OCI-LY3 (cell line): ENCODE measurements around the gene CXXC5.

ENCODE experiments used
- H2AFZ ChIP-seq: fragments of 200-600, 300-600 bp; shearing (Covaris generic); 2 replicates; pipeline ENCODE4 v1.6.0; 2014; ENCODE audit warnings: antibody characterized with exemption, low read depth, low read length
- H3K27ac ChIP-seq: fragments of 200-600, 300-600 bp; sonication (generic); 2 replicates; pipeline ENCODE4 v1.5.1; 2014; ENCODE audit warnings: mild to moderate bottlenecking, low read length, moderate library complexity, mixed read lengths
- H3K27me3 ChIP-seq: fragments of 200-600, 300-600 bp; sonication (generic); 2 replicates; pipeline ENCODE4 v1.6.1; 2014; ENCODE audit warnings: low read depth, low read length, mixed read lengths
- H3K36me3 ChIP-seq: fragments of 200-600, 300-600 bp; sonication (generic); replicated peaks from 2 replicates; pipeline ENCODE3; 2014; ENCODE audit warnings: low read depth, low read length, mixed read lengths
- H3K4me1 ChIP-seq: fragments of 300-600, 200-600 bp; sonication (generic); 2 replicates; pipeline ENCODE4 v1.6.1; 2014; ENCODE audit warnings: low read length, mixed read lengths
- H3K4me2 ChIP-seq: fragments of 200-600, 300-600 bp; sonication (generic); 2 replicates; pipeline ENCODE4 v1.6.1; 2014; ENCODE audit warnings: low read length, mixed read lengths
- H3K4me3 ChIP-seq: fragments of 300-600, 200-600 bp; sonication (generic); 2 replicates; pipeline ENCODE4 v1.5.1; 2014; ENCODE audit warnings: antibody characterized with exemption, mild to moderate bottlenecking, low read length, moderate library complexity
- H3K79me2 ChIP-seq: fragments of 300-600, 200-600 bp; shearing (Covaris generic); 2 replicates; pipeline ENCODE4 v1.6.1; 2014; ENCODE audit warnings: mild to moderate bottlenecking, low read length, mixed read lengths
- H3K9ac ChIP-seq: fragments of 300-600, 200-600 bp; shearing (Covaris generic); 2 replicates; pipeline ENCODE4 v1.6.0; 2014; ENCODE audit warnings: mild to moderate bottlenecking, low read length, moderate library complexity
- H3K9me3 ChIP-seq: fragments of 200-600, 300-600 bp; shearing (Covaris generic); 2 replicates; pipeline ENCODE4 v1.6.1; 2014; ENCODE audit warnings: low read length, mixed read lengths; ENCODE audit not compliant: insufficient read depth
- H4K20me1 ChIP-seq: fragments of 200-600, 300-600 bp; sonication (generic); 2 replicates; pipeline ENCODE4 v1.6.1; 2016; ENCODE audit warnings: low read length, mixed read lengths; ENCODE audit not compliant: insufficient read depth
- EZH2phosphoT487 ChIP-seq: fragments of 200-600 bp; shearing (Covaris generic); IDR thresholded peaks from 2 replicates; pipeline ENCODE4 v1.6.1; 2018; ENCODE audit warnings: antibody characterized with exemption, mixed run types, low read depth
- TF ChIP-seq, protein P1 (sequence below): fragments of 200-600, 300-600 bp; sonication (generic); IDR thresholded peaks from 2 replicates; pipeline ENCODE4 v1.5.1; 2014; ENCODE audit warnings: antibody characterized with exemption, low read length, low read depth

Gene CXXC5

DNA sequence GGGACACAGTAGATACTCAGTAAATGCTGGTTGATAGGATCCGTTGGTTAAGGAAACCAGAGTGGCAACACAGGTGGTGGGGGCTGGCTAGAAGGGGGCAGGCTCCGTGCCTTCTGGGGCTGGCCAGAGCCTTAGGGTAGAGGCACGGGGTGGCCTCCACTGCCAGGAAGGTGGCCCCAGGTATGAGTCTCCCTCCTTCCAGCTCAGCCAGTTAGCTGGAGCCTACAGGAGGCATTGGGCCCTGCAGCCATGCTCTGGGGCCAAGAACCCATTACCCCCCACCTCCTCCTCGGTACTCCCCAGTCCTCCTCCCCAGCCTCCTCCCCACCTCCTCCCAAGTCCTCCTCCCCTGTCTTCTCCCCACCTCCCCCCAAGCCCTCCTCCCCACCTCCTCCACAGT, 27.7 kb downstream of the CXXC5 start:
- Histone ChIP-seq H3K27ac (no peak overlapping the region), H3K79me2 (peaks cover 62% of the 10 kb centered on the region)

DNA sequence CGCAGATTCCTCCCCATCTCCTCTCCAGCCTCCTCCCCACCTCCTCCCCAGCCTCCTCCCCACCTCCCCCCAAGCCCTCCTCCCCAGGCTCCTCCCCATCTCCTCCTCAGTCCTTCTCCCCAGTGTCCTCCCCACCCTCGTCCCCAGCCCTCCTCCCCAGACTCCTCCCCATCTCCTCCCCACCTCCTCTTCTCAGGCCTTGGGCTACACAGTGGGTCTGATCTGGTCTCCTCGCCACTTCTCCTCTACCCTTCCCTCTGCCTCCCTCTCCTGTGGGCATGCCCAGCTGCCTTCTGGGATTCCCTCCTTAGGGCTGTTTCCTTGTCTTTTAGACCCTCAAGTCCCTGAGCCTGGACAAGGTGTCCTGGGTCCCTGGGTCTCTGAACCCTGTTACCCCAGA, 28.3 kb downstream of the CXXC5 start:
- H3K4me1 ChIP-seq: peaks cover 16% of the 10 kb centered on the region
- H3K9ac ChIP-seq: no peak overlapping the region
- H3K9me3 ChIP-seq: no peaks in the 10 kb centered on the region
- no peak overlapping the region for H3K27ac ChIP-seq
- TF ChIP-seq, protein P1, sequence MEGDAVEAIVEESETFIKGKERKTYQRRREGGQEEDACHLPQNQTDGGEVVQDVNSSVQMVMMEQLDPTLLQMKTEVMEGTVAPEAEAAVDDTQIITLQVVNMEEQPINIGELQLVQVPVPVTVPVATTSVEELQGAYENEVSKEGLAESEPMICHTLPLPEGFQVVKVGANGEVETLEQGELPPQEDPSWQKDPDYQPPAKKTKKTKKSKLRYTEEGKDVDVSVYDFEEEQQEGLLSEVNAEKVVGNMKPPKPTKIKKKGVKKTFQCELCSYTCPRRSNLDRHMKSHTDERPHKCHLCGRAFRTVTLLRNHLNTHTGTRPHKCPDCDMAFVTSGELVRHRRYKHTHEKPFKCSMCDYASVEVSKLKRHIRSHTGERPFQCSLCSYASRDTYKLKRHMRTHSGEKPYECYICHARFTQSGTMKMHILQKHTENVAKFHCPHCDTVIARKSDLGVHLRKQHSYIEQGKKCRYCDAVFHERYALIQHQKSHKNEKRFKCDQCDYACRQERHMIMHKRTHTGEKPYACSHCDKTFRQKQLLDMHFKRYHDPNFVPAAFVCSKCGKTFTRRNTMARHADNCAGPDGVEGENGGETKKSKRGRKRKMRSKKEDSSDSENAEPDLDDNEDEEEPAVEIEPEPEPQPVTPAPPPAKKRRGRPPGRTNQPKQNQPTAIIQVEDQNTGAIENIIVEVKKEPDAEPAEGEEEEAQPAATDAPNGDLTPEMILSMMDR: no peak
- no peak for TF ChIP-seq EZH2phosphoT487
- H2AFZ ChIP-seq: no peak overlapping the region
- H3K4me3 ChIP-seq: no peak overlapping the region
- H3K36me3 ChIP-seq: peaks cover 5% of the 10 kb centered on the region
- H3K79me2 ChIP-seq: peaks cover 57% of the 10 kb centered on the region
- no peaks in the 10 kb centered on the region for H3K27me3 ChIP-seq
- peaks cover 65% of the 10 kb centered on the region for H4K20me1 ChIP-seq
- H3K4me2 ChIP-seq: no peak overlapping the region

More for the DNA sequence above, 27.7 kb downstream of the CXXC5 start:
- Histone ChIP-seq H4K20me1 (peaks cover 66% of the 10 kb centered on the region), H3K4me2 (no peak overlapping the region), H3K9ac (no peak overlapping the region), H3K4me3 (no peak overlapping the region), H3K27me3 (no peaks in the 10 kb centered on the region), H2AFZ (no peak overlapping the region), H3K4me1 (peaks cover 22% of the 10 kb centered on the region), H3K36me3 (peaks cover 5% of the 10 kb centered on the region), H3K9me3 (peaks cover 1% of the 10 kb centered on the region; the same call in 1 of the 2 replicates)
- TF ChIP-seq, protein P1: no peak

DNA sequence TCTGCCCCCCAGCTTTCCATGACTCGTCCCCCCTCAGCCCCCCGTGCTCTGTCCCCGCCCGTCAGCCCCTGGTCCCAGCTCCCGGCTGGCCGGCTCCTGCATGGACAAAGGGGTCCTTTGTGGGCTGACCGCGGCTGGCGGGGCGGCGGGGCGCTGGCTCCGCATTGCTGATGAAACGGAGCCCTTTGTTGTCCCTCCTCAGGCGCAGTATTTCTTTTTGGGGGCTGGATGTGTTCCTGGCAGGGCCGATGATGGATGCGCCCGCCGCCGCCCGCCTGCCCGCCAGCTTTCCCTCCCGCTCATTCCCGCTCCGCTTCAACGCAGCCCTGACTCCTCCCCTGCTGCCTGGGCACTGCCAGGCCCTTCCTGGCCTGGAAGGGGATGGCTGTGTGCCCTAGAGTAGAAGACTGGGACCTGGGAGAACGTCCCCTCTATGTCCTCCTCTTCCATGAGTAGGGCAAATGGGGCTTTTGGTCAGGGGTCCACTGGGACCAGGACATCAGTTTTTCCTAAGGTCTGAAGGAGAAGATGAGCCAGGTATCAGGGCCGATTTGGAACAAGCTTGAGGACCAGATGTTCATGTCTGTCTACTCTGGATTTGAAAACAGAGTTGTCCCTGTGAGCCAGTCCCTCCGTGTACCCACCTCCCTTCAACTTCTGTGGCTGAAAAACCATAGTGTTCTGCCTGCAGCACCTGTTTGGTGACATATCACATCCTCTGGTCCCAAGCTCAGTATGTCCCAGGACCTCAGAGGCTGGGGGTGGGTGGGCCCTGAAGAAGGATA, 29.0 kb downstream of the CXXC5 start:
- Histone ChIP-seq H2AFZ (no peak overlapping the region), H3K36me3 (peaks cover 5% of the 10 kb centered on the region), H4K20me1 (peaks cover 66% of the 10 kb centered on the region), H3K4me2 (no peak overlapping the region), H3K9ac (no peak overlapping the region), H3K4me3 (no peak overlapping the region), H3K27ac (no peak overlapping the region), H3K4me1 (peaks cover 9% of the 10 kb centered on the region; the same call in 1 of the 2 replicates), H3K27me3 (no peaks in the 10 kb centered on the region), H3K79me2 (peaks cover 49% of the 10 kb centered on the region), H3K9me3 (no peaks in the 10 kb centered on the region)
- no peak for TF ChIP-seq EZH2phosphoT487
- TF ChIP-seq, protein P1: no peak

DNA sequence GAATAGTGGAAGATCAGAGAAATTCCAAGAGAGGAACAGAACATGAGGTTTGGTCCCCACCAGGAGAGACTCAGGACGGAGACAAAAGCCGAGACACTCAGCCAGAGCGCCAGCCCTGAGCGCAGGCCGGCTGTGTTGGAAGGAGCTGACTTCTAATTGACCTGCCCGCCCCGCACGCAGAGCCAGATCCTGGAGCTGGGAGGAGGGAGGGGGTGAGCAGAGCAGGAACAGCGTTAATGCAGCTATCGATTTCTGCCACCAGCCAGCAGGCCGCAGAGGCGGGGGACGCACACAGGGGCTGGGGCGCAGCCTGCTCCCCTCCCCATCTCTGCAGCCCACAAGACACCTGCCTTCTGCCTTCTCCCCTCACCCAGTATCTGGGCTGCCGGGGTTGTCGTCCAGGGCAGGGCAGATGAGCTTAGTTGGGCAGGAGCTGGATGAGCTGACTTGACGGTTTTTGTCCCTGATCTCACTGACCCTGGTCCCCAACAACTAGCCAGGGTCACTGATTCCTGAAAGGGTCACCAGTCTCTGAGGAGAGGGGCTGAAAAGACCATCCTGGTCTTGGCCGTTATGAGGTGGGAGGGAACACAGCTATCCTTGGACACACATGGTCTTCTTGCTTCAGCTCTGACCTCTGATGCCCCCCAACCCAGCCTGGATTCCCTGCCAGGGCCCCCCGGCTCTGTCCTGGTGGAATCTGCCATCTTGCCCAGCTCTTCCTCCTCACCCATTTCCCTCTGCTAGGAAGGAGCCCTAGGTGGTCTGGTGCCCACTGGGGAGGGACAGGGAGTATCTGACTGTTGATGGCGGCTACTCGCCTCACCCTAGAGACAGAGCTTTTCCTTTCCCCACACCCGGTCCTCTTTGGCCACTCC, 29.8 kb downstream of the CXXC5 start:
- Histone ChIP-seq H2AFZ (no peak overlapping the region), H3K36me3 (peaks cover 4% of the 10 kb centered on the region), H3K27me3 (no peaks in the 10 kb centered on the region), H3K4me3 (no peak overlapping the region), H3K4me1 (peaks cover under 1% of the 10 kb centered on the region; the same call in 1 of the 2 replicates), H3K4me2 (no peak overlapping the region), H3K9ac (no peak overlapping the region), H3K79me2 (peaks cover 41% of the 10 kb centered on the region), H3K9me3 (no peaks in the 10 kb centered on the region), H4K20me1 (peaks cover 59% of the 10 kb centered on the region), H3K27ac (no peak overlapping the region)
- TF ChIP-seq EZH2phosphoT487: no peak
- TF ChIP-seq, protein P1: no peak
